Karpas-422 (cell line): ENCODE data around the gene KCND3. TPM values are rescaled to one million over a fixed set of nuclear protein-coding genes. Genes with fewer than 3 reads are reported as not detected.

Experiments
- DNase-seq: peaks from one replicate; pipeline ENCODE4 v3.0.0-alpha.2; 2015
- H2AFZ ChIP-seq: fragments of 200-600 bp; sonication (generic); 2 replicates; pipeline ENCODE4 v1.6.1; 2014; ENCODE audit warnings: antibody characterized with exemption, low read length, mixed read lengths
- H3K27ac ChIP-seq: fragments of 200-600 bp; sonication (generic); 2 replicates; pipeline ENCODE4 v1.5.1; 2014; ENCODE audit warnings: mild to moderate bottlenecking, low read length, moderate library complexity
- H3K27me3 ChIP-seq: fragments of 200-600 bp; sonication (generic); 2 replicates; pipeline ENCODE4 v1.6.1; 2014; ENCODE audit warnings: low read length, mixed read lengths
- H3K36me3 ChIP-seq: fragments of 200-600 bp; sonication (generic); 2 replicates; pipeline ENCODE4 v1.6.1; 2014; ENCODE audit warnings: low read length, mixed read lengths; ENCODE audit not compliant: insufficient read depth
- H3K4me1 ChIP-seq: fragments of 200-600 bp; sonication (generic); 2 replicates; pipeline ENCODE4 v1.6.1; 2014; ENCODE audit warnings: mild to moderate bottlenecking, low read length, mixed read lengths
- H3K4me2 ChIP-seq: fragments of 200-600 bp; sonication (generic); 2 replicates; pipeline ENCODE4 v1.6.1; 2014; ENCODE audit warnings: low read length, low read depth, mild to moderate bottlenecking; ENCODE audit not compliant: poor library complexity, severe bottlenecking
- H3K4me3 ChIP-seq: fragments of 200-600 bp; sonication (generic); 2 replicates; pipeline ENCODE4 v1.5.1; 2014; ENCODE audit warnings: mild to moderate bottlenecking, antibody characterized with exemption, low read length, mixed read lengths
- H3K79me2 ChIP-seq: fragments of 200-600 bp; sonication (generic); 2 replicates; pipeline ENCODE4 v1.6.1; 2014; ENCODE audit warnings: mild to moderate bottlenecking, low read length, mixed read lengths
- H3K9ac ChIP-seq: fragments of 200-600 bp; sonication (generic); 2 replicates; pipeline ENCODE4 v1.6.0; 2014; ENCODE audit warnings: low read length
- H3K9me2 ChIP-seq: fragments of 200-600 bp; sonication (generic), shearing (Covaris generic); replicated peaks from 2 replicates; pipeline ENCODE4 v1.6.0; 2014; ENCODE audit warnings: mild to moderate bottlenecking, low read length, moderate library complexity; ENCODE audit not compliant: insufficient read depth
- H3K9me3 ChIP-seq: fragments of 300-700, 200-600 bp; sonication (generic); 2 replicates; pipeline ENCODE4 v1.6.1; 2014; ENCODE audit warnings: low read length, mixed read lengths
- H4K20me1 ChIP-seq: fragments of 200-600 bp; sonication (generic); 2 replicates; pipeline ENCODE4 v1.6.1; 2014; ENCODE audit warnings: mild to moderate bottlenecking, antibody characterized with exemption, low read length, low read depth; ENCODE audit not compliant: insufficient read depth
- total RNA-seq: library from RNA; depleted of rRNA; stranded (reverse); fragments of >200 nt; shearing (Covaris generic); gene quantifications from 2 replicates; pipeline ENCODE4 v1.2.3, GENCODE V29; 2014; ENCODE audit warnings: low replicate concordance

The KCND3 gene
- total RNA-seq, 1 experiment from 2014 or later, result not detected

DNA sequence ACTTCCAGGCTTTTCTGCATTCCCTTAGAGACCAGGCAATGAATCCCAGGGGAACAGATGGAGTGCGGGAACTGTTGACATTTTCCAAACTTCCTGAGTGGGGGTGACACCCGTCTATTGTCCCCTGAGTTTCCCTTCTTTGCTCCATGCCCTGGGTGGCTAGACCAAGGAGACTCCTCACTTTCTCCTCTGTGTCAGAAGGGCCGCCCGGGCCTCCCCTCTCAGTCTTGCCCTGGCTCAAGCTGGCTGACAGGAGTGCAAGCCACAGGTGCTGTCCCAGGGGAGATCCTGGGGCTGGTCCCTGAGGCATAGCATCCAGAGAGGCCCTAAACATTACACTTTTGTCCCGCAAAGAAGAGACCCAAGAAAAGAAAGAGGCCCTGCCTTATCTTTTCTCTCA, 170.9 kb downstream of the KCND3 start:
- no peak for DNase-seq
- H3K9ac ChIP-seq, result no peak overlapping the region
- no peak overlapping the region for H3K4me3 ChIP-seq
- H3K4me1 ChIP-seq, result no peaks in the 10 kb centered on the region
- H4K20me1 ChIP-seq, result no peaks in the 10 kb centered on the region
- no peaks in the 10 kb centered on the region for H3K9me2 ChIP-seq
- H3K27me3 ChIP-seq, result no peaks in the 10 kb centered on the region
- H3K36me3 ChIP-seq, result no peaks in the 10 kb centered on the region
- no peaks in the 10 kb centered on the region for H3K9me3 ChIP-seq
- H2AFZ ChIP-seq, result no peak overlapping the region
- H3K79me2 ChIP-seq, result no peaks in the 10 kb centered on the region
- no peak overlapping the region for H3K4me2 ChIP-seq
- no peak overlapping the region for H3K27ac ChIP-seq

DNA sequence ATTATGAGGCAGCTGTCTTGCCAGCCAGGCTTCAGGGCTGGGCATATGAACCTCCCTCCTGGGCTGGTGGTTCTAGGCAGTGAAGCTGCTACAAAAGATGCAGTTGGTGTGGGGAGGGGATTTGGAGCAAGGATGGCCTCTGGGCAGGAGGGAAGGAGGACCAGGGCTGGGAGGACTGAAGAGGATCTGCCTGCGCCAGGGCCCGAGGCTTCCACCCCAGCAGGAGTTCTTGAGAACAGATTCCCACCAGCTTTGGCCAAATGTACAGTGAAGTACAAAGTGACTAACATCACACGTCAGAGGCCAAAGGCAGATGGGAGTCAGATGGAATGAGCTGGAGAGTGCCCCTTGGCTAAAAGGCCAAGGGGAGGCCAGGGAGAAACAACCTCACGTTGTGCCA, 171.4 kb downstream of the KCND3 start:
- H3K4me2 ChIP-seq, result no peak overlapping the region
- no peaks in the 10 kb centered on the region for H3K9me3 ChIP-seq
- no peak overlapping the region for H2AFZ ChIP-seq
- no peak overlapping the region for H3K4me3 ChIP-seq
- no peak overlapping the region for H3K27ac ChIP-seq
- H4K20me1 ChIP-seq, result no peaks in the 10 kb centered on the region
- H3K79me2 ChIP-seq, result no peaks in the 10 kb centered on the region
- no peak for DNase-seq
- no peaks in the 10 kb centered on the region for H3K27me3 ChIP-seq
- H3K9ac ChIP-seq, result no peak overlapping the region
- no peaks in the 10 kb centered on the region for H3K4me1 ChIP-seq
- H3K36me3 ChIP-seq, result no peaks in the 10 kb centered on the region
- H3K9me2 ChIP-seq, result no peaks in the 10 kb centered on the region

DNA sequence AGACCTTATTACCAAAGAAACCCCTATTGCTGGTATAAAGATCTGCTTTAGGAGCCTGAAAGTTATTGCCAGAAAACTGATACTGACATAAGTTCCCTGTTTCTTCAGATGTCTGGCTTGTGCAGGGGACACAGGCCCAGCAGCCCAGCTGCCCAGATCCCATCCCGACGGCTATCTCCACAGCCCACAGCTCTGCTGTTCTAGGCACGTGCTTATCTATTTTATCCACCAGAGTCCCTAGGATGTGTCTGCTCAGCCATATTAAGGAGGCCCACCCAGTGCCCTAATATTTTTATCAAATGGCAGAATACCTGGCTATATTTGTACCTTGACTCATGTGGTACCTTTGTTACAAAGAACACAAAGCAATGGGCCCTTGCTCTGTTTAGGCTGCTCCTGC, 174.8 kb downstream of the KCND3 start:
- no peak for DNase-seq
- no peaks in the 10 kb centered on the region for H3K9me3 ChIP-seq
- no peak overlapping the region for H3K4me3 ChIP-seq
- no peaks in the 10 kb centered on the region for H4K20me1 ChIP-seq
- H3K4me1 ChIP-seq, result no peaks in the 10 kb centered on the region
- no peak overlapping the region for H3K9ac ChIP-seq
- H2AFZ ChIP-seq, result no peak overlapping the region
- no peaks in the 10 kb centered on the region for H3K27me3 ChIP-seq
- no peaks in the 10 kb centered on the region for H3K36me3 ChIP-seq
- no peak overlapping the region for H3K27ac ChIP-seq
- no peak overlapping the region for H3K4me2 ChIP-seq
- no peaks in the 10 kb centered on the region for H3K79me2 ChIP-seq
- H3K9me2 ChIP-seq, result no peaks in the 10 kb centered on the region

DNA sequence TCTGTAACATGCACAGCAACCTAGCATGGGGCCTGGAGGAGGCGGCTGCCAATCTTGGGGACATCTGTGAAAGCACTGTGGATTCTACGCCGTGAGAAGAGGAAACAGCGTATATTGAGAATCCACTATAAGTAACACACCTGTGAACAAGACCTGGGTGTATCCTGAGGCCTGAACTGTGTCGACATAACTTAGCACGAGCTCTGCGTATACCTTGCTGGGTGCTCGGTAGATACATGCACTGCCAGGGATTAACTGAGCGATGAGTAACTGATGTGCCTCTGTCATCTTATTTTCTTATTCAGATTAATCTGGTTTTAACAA, 175.2 kb downstream of the KCND3 start:
- no peak overlapping the region for H3K9ac ChIP-seq
- H2AFZ ChIP-seq, result no peak overlapping the region
- no peaks in the 10 kb centered on the region for H3K36me3 ChIP-seq
- no peak for DNase-seq
- no peaks in the 10 kb centered on the region for H4K20me1 ChIP-seq
- no peak overlapping the region for H3K27ac ChIP-seq
- H3K4me2 ChIP-seq, result no peak overlapping the region
- H3K4me3 ChIP-seq, result no peak overlapping the region
- H3K79me2 ChIP-seq, result no peaks in the 10 kb centered on the region
- no peaks in the 10 kb centered on the region for H3K27me3 ChIP-seq
- H3K9me2 ChIP-seq, result no peaks in the 10 kb centered on the region
- no peaks in the 10 kb centered on the region for H3K4me1 ChIP-seq
- H3K9me3 ChIP-seq, result no peaks in the 10 kb centered on the region

DNA sequence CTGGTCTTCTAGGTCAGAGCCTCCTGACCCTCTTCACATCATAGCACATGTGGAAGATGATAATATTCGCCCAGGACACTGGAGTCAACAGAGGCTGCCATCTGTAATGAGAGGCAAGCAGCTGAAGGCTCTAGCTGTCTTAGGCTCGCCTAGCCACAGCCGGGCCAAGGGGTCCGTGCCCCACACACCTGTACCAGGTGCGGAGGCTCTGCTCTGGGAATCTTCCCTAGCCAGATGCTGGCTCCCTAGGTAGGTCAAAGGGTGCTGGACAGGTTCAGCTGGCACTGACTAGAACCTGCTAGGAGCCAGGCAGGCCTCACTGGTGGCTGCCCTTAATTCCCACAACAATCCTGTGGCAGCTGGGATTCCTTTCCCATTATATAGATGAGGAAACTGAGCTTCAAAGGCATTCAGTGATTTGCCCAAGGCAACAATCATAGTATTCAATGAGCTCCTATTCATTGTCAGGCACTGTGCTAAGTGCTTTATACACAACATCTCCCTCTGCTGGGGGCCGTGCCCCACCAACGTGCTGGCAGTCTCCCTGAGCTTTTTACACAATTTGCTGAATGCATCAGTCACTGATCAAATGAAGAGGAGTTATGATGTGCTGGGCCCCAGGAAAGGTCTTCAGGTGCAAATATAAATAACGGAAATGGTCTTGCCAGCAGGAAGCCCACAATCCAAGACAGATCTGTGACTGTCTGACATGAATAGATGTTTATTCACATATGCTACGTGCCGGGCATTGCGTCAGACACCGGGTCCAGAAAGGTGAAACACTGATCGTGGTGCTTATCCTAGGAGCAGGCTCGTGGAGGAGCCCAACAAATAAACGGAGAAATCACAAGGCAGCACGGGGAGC, 175.8 kb downstream of the KCND3 start:
- Histone ChIP-seq H3K9me3 (no peaks in the 10 kb centered on the region), H3K4me2 (no peak overlapping the region), H3K4me1 (no peaks in the 10 kb centered on the region), H3K9ac (no peak overlapping the region), H3K79me2 (no peaks in the 10 kb centered on the region), H3K4me3 (no peak overlapping the region), H3K9me2 (no peaks in the 10 kb centered on the region), H4K20me1 (no peaks in the 10 kb centered on the region), H3K36me3 (no peaks in the 10 kb centered on the region), H3K27me3 (no peaks in the 10 kb centered on the region), H2AFZ (no peak overlapping the region), H3K27ac (no peak overlapping the region)
- peak; percentile 62 for DNase-seq

DNA sequence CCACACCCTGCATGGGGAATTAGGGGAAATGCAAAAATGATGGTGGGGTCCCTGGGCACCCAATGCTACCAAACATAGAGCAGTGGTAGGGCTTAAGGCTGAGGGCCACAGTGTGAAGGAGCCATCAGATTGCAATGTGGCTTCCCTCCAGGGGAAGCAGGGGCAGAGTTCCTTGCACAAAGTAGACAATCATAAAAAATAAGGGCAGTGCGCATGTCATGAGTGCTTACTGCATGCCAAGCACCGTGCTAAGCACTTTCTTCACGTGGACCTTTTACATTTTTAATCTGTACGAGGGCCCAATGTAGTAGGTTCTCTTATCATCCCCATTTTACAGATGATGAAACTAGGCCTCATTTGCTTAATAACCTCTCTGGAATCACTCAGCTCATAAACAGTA, 177.2 kb downstream of the KCND3 start:
- Histone ChIP-seq H2AFZ (no peak overlapping the region), H3K9ac (no peak overlapping the region), H3K9me3 (no peaks in the 10 kb centered on the region), H3K9me2 (no peaks in the 10 kb centered on the region), H4K20me1 (no peaks in the 10 kb centered on the region), H3K4me2 (no peak overlapping the region), H3K4me1 (no peaks in the 10 kb centered on the region), H3K27ac (no peak overlapping the region), H3K36me3 (no peaks in the 10 kb centered on the region), H3K79me2 (no peaks in the 10 kb centered on the region), H3K27me3 (no peaks in the 10 kb centered on the region), H3K4me3 (no peak overlapping the region)
- no peak for DNase-seq

DNA sequence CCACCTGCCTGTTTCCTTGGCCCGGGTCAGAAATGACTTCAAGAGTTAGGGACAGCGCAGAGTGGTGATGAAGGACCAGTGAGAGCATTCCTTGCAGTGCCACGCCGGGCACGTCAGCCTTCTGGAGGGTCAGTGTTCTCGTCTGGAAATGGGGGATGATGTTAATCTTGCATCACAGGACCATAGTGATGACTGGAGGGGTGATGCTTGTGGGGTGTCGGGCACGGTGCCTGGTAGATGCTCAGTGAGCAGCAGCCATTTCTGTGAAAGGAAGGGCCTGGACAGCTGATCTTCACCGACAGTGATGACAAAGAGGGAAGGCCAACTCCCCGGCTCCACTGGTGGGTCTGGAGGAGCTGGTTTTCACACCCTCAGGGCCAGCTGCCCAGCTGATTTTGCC, 177.6 kb downstream of the KCND3 start:
- Histone ChIP-seq H3K4me1 (no peaks in the 10 kb centered on the region), H3K4me3 (no peak overlapping the region), H3K9me2 (no peaks in the 10 kb centered on the region), H3K4me2 (no peak overlapping the region), H3K79me2 (no peaks in the 10 kb centered on the region), H3K9me3 (no peaks in the 10 kb centered on the region), H3K27me3 (no peaks in the 10 kb centered on the region), H2AFZ (no peak overlapping the region), H4K20me1 (no peaks in the 10 kb centered on the region), H3K27ac (no peak overlapping the region), H3K9ac (no peak overlapping the region), H3K36me3 (no peaks in the 10 kb centered on the region)
- DNase-seq, result no peak

DNA sequence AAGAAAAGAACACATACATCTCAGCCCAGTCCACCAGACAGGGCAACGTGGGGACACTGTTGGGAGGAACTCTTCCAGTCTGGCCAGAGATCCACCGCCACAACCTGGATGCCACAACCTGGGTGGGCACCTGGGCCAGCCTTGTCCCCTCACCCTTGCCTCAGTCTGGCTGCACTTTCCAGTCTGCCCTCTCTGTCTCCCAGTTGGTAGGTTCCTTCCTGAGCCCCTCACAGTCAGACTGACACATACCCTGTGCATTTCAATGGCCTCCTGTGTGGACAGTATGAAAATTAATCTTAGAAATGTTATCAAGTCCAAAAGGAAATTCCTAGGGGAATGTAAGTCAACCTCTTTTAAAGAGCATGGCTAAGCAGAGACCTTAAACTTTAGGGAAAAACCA, 184.2 kb downstream of the KCND3 start:
- no peak for DNase-seq
- Histone ChIP-seq H3K27me3 (no peaks in the 10 kb centered on the region), H2AFZ (no peak overlapping the region), H4K20me1 (no peaks in the 10 kb centered on the region), H3K9ac (no peak overlapping the region), H3K4me1 (no peaks in the 10 kb centered on the region), H3K36me3 (no peaks in the 10 kb centered on the region), H3K9me3 (no peaks in the 10 kb centered on the region), H3K79me2 (no peaks in the 10 kb centered on the region), H3K9me2 (no peaks in the 10 kb centered on the region), H3K4me2 (no peak overlapping the region), H3K27ac (no peak overlapping the region), H3K4me3 (no peak overlapping the region)
